Activated CD4-positive, alpha-beta T cell treated with anti-CD3 and anti-CD28 coated beads for 4 hours (primary cell): ENCODE measurements around the gene ALDH1L2.
"Not testable (repeated sequence)": the region's sequence is repeated elsewhere in the genome, so short reads cannot be mapped to it uniquely, and the experiment has no call there.

Experiments
- DNase-seq, 2 donors: peaks; one replicate each; pipeline ENCODE4 v3.0.0-alpha.2; 2020

ALDH1L2 gene

GRCh38 chr12:105084251-105085250 is at the start of gene ALDH1L2:
TSS of gene ALDH1L2 (minus strand) at chr12:105084458. CDS start at chr12:105084436, 22 bp downstream.
- DNase-seq = peak; percentile 28 to 32

GRCh38 chr12:105120551-105120950 is 36.3 kb upstream of the ALDH1L2 start:
- no peak for DNase-seq

GRCh38 chr12:105116969-105117368 is 32.7 kb upstream of the ALDH1L2 start:
- no peak for DNase-seq

GRCh38 chr12:105113094-105113493 is 28.8 kb upstream of the ALDH1L2 start:
- DNase-seq = no peak

- DNase-seq = no peak
These were observed 26.6 kb upstream of the ALDH1L2 start for GRCh38 chr12:105110851-105111250.

GRCh38 chr12:105109465-105110212 is 25.4 kb upstream of the ALDH1L2 start:
- no peak for DNase-seq

GRCh38 chr12:105107494-105108371 is 23.5 kb upstream of the ALDH1L2 start, which contains the start of gene WASHC4:
TSS of gene WASHC4 (plus strand) at chr12:105107731. CDS start at chr12:105107801, 70 bp downstream.
- DNase-seq = peak; percentile 91 to 92

- peak; percentile 5 to 10 for DNase-seq
These were observed 22.9 kb upstream of the ALDH1L2 start for GRCh38 chr12:105107171-105107493.

- no peak for DNase-seq
These were observed 22.4 kb upstream of the ALDH1L2 start for GRCh38 chr12:105106621-105107020.

- no peak for DNase-seq
These were observed 20.5 kb upstream of the ALDH1L2 start for GRCh38 chr12:105104762-105105161.

GRCh38 chr12:105102673-105103072 is 18.4 kb upstream of the ALDH1L2 start:
- DNase-seq = no peak

GRCh38 chr12:105100998-105101397 is 16.7 kb upstream of the ALDH1L2 start:
- DNase-seq = no peak

- DNase-seq = no peak
These were observed 16.1 kb upstream of the ALDH1L2 start for GRCh38 chr12:105100207-105100985.

GRCh38 chr12:105099356-105099755 is 15.1 kb upstream of the ALDH1L2 start:
- no peak for DNase-seq

GRCh38 chr12:105095338-105095737 is 11.1 kb upstream of the ALDH1L2 start:
- not testable (repeated sequence) for DNase-seq

GRCh38 chr12:105092336-105092735 is 8.1 kb upstream of the ALDH1L2 start:
- DNase-seq = no peak

- no peak for DNase-seq
These were observed 7.4 kb upstream of the ALDH1L2 start for GRCh38 chr12:105091476-105092206.

GRCh38 chr12:105090361-105090760 is 6.1 kb upstream of the ALDH1L2 start:
- DNase-seq = no peak

- no peak for DNase-seq
These were observed 5.6 kb upstream of the ALDH1L2 start for GRCh38 chr12:105089817-105090216.

- DNase-seq = no peak
These were observed 1.2 kb upstream of the ALDH1L2 start for GRCh38 chr12:105085501-105085900.

- no peak for DNase-seq
These were observed 630 bp downstream of the ALDH1L2 start for GRCh38 chr12:105083551-105084105.
